HepG2 (cell line): Measurements from ENCODE around the gene DNAJA2. TPM values are rescaled to one million over a fixed set of nuclear protein-coding genes. Genes with fewer than 3 reads are reported as not detected.

Source experiments
- AGO2 ChIP-seq: fragments of 200-400 bp; formaldehyde crosslinking; optimal IDR thresholded peaks from 2 replicates; pipeline ENCODE3; 2017; ENCODE audit warnings: mild to moderate bottlenecking, low read depth, low read length, moderate library complexity
- BRD4 ChIP-seq: sonication (generic); formaldehyde crosslinking; IDR thresholded peaks from 2 replicates; pipeline ENCODE4 v1.4.0; 2020; ENCODE audit warnings: missing genetic modification reagents
- BRF2 ChIP-seq: sonication (generic); formaldehyde crosslinking; IDR thresholded peaks from 2 replicates; pipeline ENCODE4 v1.8.1; 2022; ENCODE audit warnings: mild to moderate bottlenecking, missing genetic modification reagents
- HMG20B ChIP-seq: conservative IDR thresholded peaks from 2 replicates; pipeline ENCODE4 v1.6.1; 2016; ENCODE audit warnings: missing genetic modification reagents, missing compliant biosample characterization
- HMGXB4 ChIP-seq, 2 experiments: sonication (generic) in 1 of 2; formaldehyde crosslinking in 1 of 2; IDR thresholded peaks; 2 replicates each; pipeline versions ENCODE4 v1.4.0 to v1.6.1; 2018 to 2020; ENCODE audit warnings: missing genetic modification reagents in 2 of 2, borderline replicate concordance in 1 of 2, low read depth in 1 of 2, mild to moderate bottlenecking in 1 of 2, missing biosample characterization in 1 of 2
- IKZF4 ChIP-seq: sonication (generic); formaldehyde crosslinking; IDR thresholded peaks from 2 replicates; pipeline ENCODE4 v1.5.1; 2020; ENCODE audit warnings: borderline replicate concordance, mild to moderate bottlenecking, low read depth, missing genetic modification reagents; ENCODE audit errors: not compliant biosample characterization
- NFYC ChIP-seq: IDR thresholded peaks from 2 replicates; pipeline ENCODE4 v1.6.1; 2016; ENCODE audit warnings: missing genetic modification reagents, missing compliant biosample characterization
- PAXIP1 ChIP-seq: sonication (generic); formaldehyde crosslinking; conservative IDR thresholded peaks from 2 replicates; pipeline ENCODE4 v1.4.0; 2020; ENCODE audit warnings: mild to moderate bottlenecking, missing genetic modification reagents, moderate library complexity
- POLR2A ChIP-seq, 2 experiments: IDR thresholded peaks; 2 replicates each; pipeline ENCODE4 v1.6.1; 2011; ENCODE audit warnings: low read depth in 2 of 2, low read length in 2 of 2, mild to moderate bottlenecking in 1 of 2, moderate library complexity in 1 of 2; ENCODE audit not compliant: insufficient read depth in 1 of 2
- POLR2AphosphoS5 ChIP-seq: IDR thresholded peaks from 2 replicates; pipeline ENCODE4 v1.6.1; 2012; ENCODE audit warnings: low read depth, low read length
- REXO4 ChIP-seq: sonication (generic); formaldehyde crosslinking; IDR thresholded peaks from 2 replicates; pipeline ENCODE4 v1.8.0; 2022; ENCODE audit warnings: missing genetic modification reagents, mild to moderate bottlenecking, borderline replicate concordance
- RXRB ChIP-seq: IDR thresholded peaks from 2 replicates; pipeline ENCODE4 v1.6.1; 2016; ENCODE audit warnings: borderline replicate concordance, missing genetic modification reagents, missing compliant biosample characterization
- SAP130 ChIP-seq: IDR thresholded peaks from 2 replicates; pipeline ENCODE4 v1.6.1; 2016; ENCODE audit warnings: low read depth
- TBX2 ChIP-seq: sonication (generic); formaldehyde crosslinking; IDR thresholded peaks from 2 replicates; pipeline ENCODE4 v1.5.0; 2020; ENCODE audit warnings: missing genetic modification reagents, mild to moderate bottlenecking, borderline replicate concordance
- ZNF224 ChIP-seq: sonication (generic); formaldehyde crosslinking; IDR thresholded peaks from 2 replicates; pipeline ENCODE4 v1.5.0; 2020; ENCODE audit warnings: mild to moderate bottlenecking, missing genetic modification reagents
- ZNF256 ChIP-seq: sonication (generic); formaldehyde crosslinking; conservative IDR thresholded peaks from 2 replicates; pipeline ENCODE4 v1.4.0; 2020; ENCODE audit warnings: missing genetic modification reagents
- ZNF629 ChIP-seq: sonication (generic); formaldehyde crosslinking; conservative IDR thresholded peaks from 2 replicates; pipeline ENCODE4 v1.5.0; 2020; ENCODE audit warnings: missing genetic modification reagents
- ZNF816 ChIP-seq: sonication (generic); formaldehyde crosslinking; IDR thresholded peaks from 2 replicates; pipeline ENCODE4 v1.8.0; 2022; ENCODE audit warnings: missing genetic modification reagents, mild to moderate bottlenecking, borderline replicate concordance
- polyA plus RNA-seq, 8 experiments: library from polyadenylated mRNA; depleted of rRNA in 3 of 8; stranded (reverse) in 7 of 8; unstranded in 1 of 8; fragments of >200 nt; fragmentation: Illumina TruSeq in 4 of 8; extraction: Trizol in 4 of 8; gene quantifications; 2 replicates each; pipeline versions ENCODE4 v1.2.1 to v1.2.3, GENCODE V29; 2011 to 2016; ENCODE audit warnings: low read depth in 4 of 8, missing spikeins in 1 of 8, mixed read lengths in 1 of 8; ENCODE audit not compliant: insufficient read depth in 1 of 8
- total RNA-seq, 5 experiments: library from RNA; depleted of rRNA; stranded (reverse); fragments of >200 nt; fragmentation: Illumina TruSeq; extraction: Trizol; gene quantifications; 2 replicates each; pipeline ENCODE4 v1.2.3, GENCODE V29; 2016; ENCODE audit warnings: low read depth in 1 of 5

Gene DNAJA2
- total and polyA plus RNA-seq, 2 of the 13 experiments (the other 11 are each of a cell fraction or from before 2014, with no cell fraction given) = 25.4 to 176 TPM

GRCh38 chr16:46972429-46973206 is 856 bp downstream of the DNAJA2 start (continued):
- TF ChIP-seq PAXIP1 (CRISPR knock-in tag) (0 out of 2 replicates have a peak, but pooled peaks have one; percentile 32), RXRB (peak; percentile 1; the same call in 1 of the 2 replicates), ZNF816 (peak; percentile 80; the same call in 1 of the 2 replicates), AGO2 (peak; percentile 92), POLR2A (IDR thresholded peaks at IDR 0.05; ENCODE audit: insufficient read depth in 1 of 2, low read depth in 2 of 2, low read length in 2 of 2) (peak in 1 of 2 experiments; percentile 43; a peak in 1 of 4 replicates), SAP130 (CRISPR knock-in tag) (peak; percentile 60), IKZF4 (CRISPR knock-in tag) (peak; percentile 23), NFYC (CRISPR knock-in tag) (no peak), HMGXB4 (CRISPR knock-in tag; IDR thresholded peaks at IDR 0.05; ENCODE audit: borderline replicate concordance in 1 of 2, low read depth in 1 of 2) (no peak), BRF2 (no peak), POLR2AphosphoS5 (peak; percentile 46), ZNF256 (CRISPR knock-in tag) (0 out of 2 replicates have a peak, but pooled peaks have one; percentile 27), REXO4 (no peak), BRD4 (CRISPR knock-in tag) (no peak), TBX2 (CRISPR knock-in tag) (peak; percentile 50), HMG20B (CRISPR knock-in tag) (no peak), ZNF629 (CRISPR knock-in tag) (no peak; the same call in 1 of the 2 replicates), ZNF224 (CRISPR knock-in tag) (0 out of 2 replicates have a peak, but pooled peaks have one; percentile 26)
